Stimulated activated CD4-positive, alpha-beta T cell treated with anti-CD3 and anti-CD28 coated beads, Interleukin-15, amount 100 ng/mL, for 48 hours (primary cell): ENCODE data around the gene IGFL2.
"Not testable (repeated sequence)": the region's sequence is repeated elsewhere in the genome, so short reads cannot be mapped to it uniquely, and the experiment has no call there.

Source experiments
- DNase-seq, 2 donors: peaks; one replicate each; pipeline ENCODE4 v3.0.0-alpha.2; 2020; ENCODE audit warnings: low read depth in 2 of 2

Gene IGFL2

DNA sequence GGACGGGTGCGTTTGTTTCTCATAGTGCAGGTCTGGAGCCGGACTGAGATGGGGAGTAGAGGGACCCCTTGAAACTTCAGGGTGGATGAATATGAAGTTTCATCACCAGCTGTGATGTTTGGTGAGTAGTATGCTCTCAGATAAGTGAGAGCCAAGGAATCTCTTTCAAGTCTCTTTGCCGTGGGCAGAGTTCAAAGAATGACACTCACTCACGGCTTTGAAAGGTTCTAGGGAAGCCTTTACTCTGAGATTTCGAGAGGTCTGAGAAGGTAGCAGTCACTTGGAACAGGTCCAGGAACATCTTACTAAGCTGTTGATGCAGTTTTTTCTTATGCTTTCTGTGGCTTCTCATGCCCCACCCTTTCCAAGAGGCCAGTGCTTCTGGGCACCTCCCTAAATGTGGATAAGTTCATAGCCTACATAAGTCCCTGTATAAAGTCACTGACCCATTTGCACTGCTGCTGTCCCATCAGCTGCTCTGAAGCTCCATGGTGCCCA is at the start of gene IGFL2:
Gene IGFL2, plus strand, starts transcription at position 448 of the 498 bp plus-strand sequence. Its CDS starts 41 bp downstream, at position 489.
- DNase-seq: peak in 1 of 2 donors; percentile 25

- no peak for DNase-seq
Measured at GRCh38 chr19:46100344-46100743, 47.7 kb upstream of the IGFL2 start.

GRCh38 chr19:46101293-46101692 is 46.7 kb upstream of the IGFL2 start:
- no peak for DNase-seq

DNA sequence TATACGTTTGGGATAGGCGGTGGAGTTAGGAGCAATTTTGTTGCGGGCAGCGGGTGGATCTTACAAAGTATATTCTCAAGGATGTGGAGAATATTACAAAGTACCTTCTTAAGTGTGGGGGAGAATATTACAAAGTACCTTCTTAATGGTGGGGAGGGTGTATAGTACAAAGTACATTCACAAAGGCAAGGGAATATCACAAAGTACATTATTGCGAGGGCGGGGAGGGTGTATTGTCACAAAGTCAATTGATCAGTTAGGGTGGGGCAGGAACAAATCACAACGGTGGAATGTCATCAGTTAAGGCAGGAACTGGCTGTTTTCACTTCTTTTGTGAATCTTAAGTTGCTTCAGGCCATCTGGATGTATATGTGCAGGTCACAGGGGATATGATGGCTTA is 45.7 kb upstream of the IGFL2 start:
- not testable (repeated sequence) for DNase-seq

GRCh38 chr19:46107371-46107770 is 40.7 kb upstream of the IGFL2 start:
- DNase-seq: no peak

- DNase-seq: no peak
Measured at GRCh38 chr19:46109876-46110275, 38.2 kb upstream of the IGFL2 start.

- no peak for DNase-seq
Measured at GRCh38 chr19:46111376-46111775, 36.7 kb upstream of the IGFL2 start.

- no peak for DNase-seq
Measured at GRCh38 chr19:46112527-46112926, 35.5 kb upstream of the IGFL2 start.

DNA sequence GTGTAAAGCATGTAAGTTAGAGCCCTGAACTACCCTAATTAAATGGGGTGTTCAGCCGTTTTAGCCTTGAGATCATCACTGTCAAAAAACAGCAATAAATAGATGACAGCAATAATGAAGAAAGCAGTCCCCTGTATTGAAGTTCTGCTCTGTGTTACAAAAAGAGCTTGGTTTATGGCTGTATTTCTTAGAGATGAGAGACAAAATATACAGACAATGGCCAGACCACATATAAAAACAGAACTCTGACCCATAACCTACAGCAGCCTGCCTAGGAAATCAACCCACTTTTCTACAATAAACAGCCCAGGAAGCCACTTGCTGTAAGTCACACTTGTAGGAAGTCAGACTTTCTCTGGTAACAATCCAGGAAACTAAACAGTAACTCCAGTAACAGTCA is 34.3 kb upstream of the IGFL2 start:
- DNase-seq: no peak

DNA sequence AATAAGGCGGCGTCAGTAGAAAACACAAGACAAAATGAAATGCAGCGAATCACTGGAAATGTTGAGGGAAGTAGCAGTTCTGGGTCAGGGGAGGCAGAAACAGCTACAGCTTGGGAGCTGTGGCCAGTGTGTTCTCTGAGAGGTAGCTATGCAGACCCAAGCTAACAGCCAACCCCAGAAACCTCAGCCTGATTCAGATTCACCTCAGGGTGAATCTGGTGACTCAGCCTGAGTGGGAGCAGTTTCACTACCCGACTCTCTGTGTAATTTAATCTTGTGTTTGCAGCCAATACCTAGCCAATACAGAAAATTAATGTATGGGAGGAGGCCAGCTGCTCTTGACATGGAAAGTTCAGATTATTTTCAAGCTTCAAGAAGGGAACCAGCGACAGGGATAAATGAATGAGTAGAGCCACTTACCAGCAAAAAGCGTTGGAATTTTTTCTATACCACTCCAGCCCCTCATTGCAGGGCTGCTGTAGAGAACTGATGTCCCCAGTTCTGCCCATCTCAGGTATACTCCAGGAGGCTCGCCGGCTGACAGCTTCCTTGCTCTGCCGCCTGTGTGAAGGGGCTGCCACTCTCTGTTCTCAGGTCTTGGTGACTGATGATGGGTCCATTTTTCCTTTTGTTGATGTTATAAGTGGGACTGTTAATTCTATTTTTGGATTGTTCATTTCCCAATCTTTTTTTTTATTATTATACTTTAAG is 32.5 kb upstream of the IGFL2 start:
- DNase-seq: peak; percentile 54 to 64

- DNase-seq: no peak
Measured at GRCh38 chr19:46116121-46116520, 31.9 kb upstream of the IGFL2 start.

DNA sequence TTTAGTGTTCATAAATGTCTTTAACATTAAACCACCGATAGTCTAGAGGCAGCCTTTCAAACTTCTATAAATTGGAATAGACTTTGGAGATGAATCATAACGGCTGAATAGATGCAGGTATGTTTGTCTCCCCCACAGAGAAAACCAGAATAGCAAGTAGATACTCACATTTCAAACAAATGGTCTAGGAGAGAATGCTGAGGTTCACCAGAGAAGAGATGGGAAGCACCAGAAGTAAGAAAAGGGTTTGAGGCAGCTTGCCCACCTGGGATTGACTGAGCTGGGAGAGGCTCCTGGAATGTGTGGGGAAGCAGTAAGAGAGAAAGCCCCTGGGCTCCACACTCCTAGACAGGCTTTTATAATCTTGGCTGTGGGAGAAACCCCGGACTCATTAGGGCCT is 29.9 kb upstream of the IGFL2 start:
- no peak for DNase-seq

- no peak for DNase-seq
Measured at GRCh38 chr19:46124638-46125115, 23.4 kb upstream of the IGFL2 start, which contains the start of gene IGFL3. Gene IGFL3, minus strand, starts transcription at chr19:46124688. Its CDS starts 39 bp downstream, at chr19:46124649.

DNA sequence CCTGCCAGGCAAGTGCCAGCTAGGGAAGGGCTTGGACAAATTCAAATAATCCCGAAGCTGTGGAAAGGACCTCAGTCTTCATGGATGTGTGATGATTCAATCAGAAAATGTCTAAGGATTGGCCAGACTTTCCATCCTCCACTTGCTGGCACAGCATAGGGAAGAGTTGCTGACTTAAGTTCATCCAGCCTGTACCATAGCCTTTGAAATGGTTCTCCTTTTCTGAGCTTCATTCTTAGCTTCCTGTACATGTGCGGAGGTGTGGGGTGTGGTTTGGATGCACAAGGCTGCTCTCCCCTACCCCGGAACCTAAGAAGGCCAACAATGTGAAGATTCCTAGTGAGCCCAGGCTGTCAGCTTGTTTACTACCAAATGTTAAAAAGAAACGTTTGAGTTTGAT is 22.6 kb upstream of the IGFL2 start:
- no peak for DNase-seq

DNA sequence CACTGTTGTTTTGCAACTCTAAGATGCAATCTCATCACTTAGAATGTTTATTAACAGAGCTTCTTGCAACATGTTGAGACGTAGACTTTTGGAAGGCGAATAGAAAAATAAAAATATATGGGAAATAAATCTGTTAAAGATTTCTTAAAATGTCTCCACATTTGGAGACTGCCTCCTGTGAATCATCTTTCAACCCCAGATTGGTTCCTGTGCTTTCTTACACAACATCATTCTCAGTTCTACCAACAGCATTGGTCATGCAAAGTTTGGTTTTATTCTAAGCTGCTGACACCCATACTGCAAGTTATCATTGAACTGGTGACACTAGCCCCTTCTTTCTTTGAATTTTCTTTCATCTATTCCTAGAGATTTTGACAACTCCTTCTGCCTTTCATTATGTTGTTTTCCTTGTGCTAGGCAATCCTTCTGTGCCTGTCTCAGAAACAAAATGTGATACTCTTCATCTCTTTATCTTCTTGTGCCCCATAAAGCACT is 21.9 kb upstream of the IGFL2 start:
- DNase-seq: no peak

GRCh38 chr19:46131485-46132143 is 16.4 kb upstream of the IGFL2 start:
- DNase-seq: no peak

DNA sequence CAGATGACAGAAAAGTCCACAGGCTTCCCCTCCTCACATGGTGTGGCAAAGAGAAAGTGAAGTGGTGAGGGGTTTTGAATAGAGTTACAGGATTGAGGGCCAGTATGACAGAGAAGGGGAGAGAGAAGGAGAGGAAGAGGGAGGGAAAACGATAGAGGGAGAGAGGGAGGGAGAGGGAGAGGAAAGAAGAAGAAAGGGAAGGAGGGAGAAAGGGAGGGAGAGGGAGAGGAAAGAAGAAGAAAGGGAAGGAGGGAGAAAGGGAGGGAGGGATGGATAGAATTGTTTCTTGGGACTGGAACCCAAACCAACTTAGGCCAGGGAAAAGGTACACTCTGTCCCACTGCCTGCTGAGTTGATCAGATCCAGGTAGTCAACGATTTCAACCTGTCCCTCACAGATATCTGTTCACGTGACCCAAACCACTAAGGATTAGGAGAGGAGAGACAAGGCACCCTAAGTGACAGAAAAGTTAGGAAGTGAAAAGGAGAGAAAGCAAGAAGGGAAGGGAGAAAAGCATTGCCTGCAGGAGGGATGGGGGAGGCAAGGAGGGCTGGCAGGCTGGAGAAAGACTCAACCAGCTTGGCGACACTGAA is 15.4 kb upstream of the IGFL2 start:
- no peak for DNase-seq

- DNase-seq: no peak
Measured at GRCh38 chr19:46133101-46133627, 14.9 kb upstream of the IGFL2 start.

GRCh38 chr19:46133777-46134241 is 14.2 kb upstream of the IGFL2 start:
- no peak for DNase-seq

DNA sequence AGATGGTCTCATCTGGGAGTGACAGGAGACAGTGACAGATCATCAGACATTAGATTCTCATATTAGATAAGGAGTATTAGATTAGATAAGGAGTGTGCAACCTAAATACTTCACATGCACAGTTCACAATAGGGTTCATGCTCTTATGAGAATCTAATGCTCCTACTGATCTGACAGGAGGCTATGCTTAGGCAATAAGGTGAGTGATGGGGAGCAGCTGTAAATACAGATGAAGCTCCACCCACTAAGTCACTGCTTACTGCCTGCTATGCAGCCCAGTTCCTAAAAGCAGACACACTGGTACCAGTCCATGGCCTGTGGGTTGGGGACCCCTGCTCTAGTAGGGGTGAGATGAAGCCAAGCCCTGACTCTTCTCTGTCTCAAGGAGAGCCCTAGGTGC is 13.5 kb upstream of the IGFL2 start:
- DNase-seq: no peak

GRCh38 chr19:46137915-46138473 is 10.0 kb upstream of the IGFL2 start:
- DNase-seq: no peak

DNA sequence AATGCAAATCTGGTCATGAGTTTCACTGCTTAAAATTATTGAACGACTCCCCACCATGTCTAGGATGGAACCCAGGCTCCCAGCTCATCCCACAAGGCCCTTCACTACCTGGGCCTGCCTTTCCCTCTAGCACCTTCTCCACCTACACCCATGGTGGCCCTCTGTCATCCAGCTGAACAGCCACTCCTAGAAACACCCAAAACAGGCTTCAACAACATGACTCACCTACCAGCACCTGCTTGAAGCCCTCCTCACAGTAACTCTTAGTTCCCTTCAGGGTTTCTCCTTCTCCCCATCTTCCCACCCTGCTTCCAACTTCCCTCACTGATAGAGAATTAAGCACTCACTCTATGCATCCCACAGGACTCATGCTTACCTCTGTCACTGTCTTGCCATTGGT is 6.6 kb upstream of the IGFL2 start:
- no peak for DNase-seq
